Mesothelial cell of epicardium (in vitro differentiated cells): ENCODE data around the gene KLRC2. TPM values are rescaled to one million over a fixed set of nuclear protein-coding genes. Genes with fewer than 3 reads are reported as not detected.
"Not testable (repeated sequence)": the region's sequence is repeated elsewhere in the genome, so short reads cannot be mapped to it uniquely, and the experiment has no call there.

Source experiments
- DNase-seq, 2 experiments: peaks; one replicate each; pipeline ENCODE4 v3.0.0; 2021; ENCODE audit warnings: low spot score in 2 of 2; ENCODE audit not compliant: unreplicated experiment in 2 of 2
- H3K27ac Mint-ChIP-seq: 2 replicates; pipeline ENCODE4 v1.8.0; 2021; ENCODE audit warnings: mixed read lengths
- H3K27me3 Mint-ChIP-seq: 2 replicates; pipeline ENCODE4 v1.8.0; 2021; ENCODE audit warnings: low read depth, mixed read lengths
- H3K36me3 Mint-ChIP-seq: 2 replicates; pipeline ENCODE4 v1.8.0; 2021; ENCODE audit warnings: mixed read lengths
- H3K4me1 Mint-ChIP-seq: 2 replicates; pipeline ENCODE4 v1.8.0; 2021; ENCODE audit warnings: mixed read lengths
- H3K4me3 Mint-ChIP-seq: 2 replicates; pipeline ENCODE4 v1.8.0; 2021; ENCODE audit warnings: mild to moderate bottlenecking, moderate library complexity, mixed read lengths
- H3K9me3 Mint-ChIP-seq: 2 replicates; pipeline ENCODE4 v1.8.0; 2021; ENCODE audit warnings: mixed read lengths
- total RNA-seq: library from RNA; stranded (reverse); gene quantifications from 3 replicates; pipeline ENCODE4 v1.2.1, GENCODE V29; 2021
- TF ChIP-seq, protein P1 (sequence below): fragments of 200-600 bp; sonication (generic); IDR thresholded peaks from one replicate; pipeline ENCODE4 v1.5.0; 2021; ENCODE audit warnings: antibody characterized with exemption; ENCODE audit not compliant: unreplicated experiment

KLRC2 gene
- total RNA-seq, 1 donor from 2014 or later = not detected

DNA sequence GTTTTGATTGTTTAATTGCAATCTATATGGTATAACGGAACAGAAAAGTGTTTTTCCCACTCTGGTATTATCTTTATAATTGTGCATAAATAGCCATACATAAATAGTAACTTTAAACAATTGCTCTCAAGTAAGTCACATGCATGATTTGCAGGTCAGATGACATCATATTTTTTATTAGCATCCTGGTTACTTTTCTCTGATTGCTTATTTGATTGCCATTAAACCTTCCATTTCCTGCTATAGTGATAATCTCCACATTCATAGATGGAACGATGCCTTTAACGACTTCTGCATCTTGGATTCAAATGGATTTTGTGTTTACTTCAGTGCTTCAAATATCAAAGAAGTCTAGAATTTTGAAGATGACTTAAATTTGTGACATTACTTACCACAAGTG lies 42.5 kb downstream of the KLRC2 start:
- no peaks in the 10 kb centered on the region for H3K9me3 Mint-ChIP-seq
- H3K4me1 Mint-ChIP-seq = peaks cover 19% of the 10 kb centered on the region
- H3K27ac Mint-ChIP-seq = no peak overlapping the region
- no peak overlapping the region for H3K4me3 Mint-ChIP-seq
- H3K27me3 Mint-ChIP-seq = no peaks in the 10 kb centered on the region
- TF ChIP-seq, protein P1, sequence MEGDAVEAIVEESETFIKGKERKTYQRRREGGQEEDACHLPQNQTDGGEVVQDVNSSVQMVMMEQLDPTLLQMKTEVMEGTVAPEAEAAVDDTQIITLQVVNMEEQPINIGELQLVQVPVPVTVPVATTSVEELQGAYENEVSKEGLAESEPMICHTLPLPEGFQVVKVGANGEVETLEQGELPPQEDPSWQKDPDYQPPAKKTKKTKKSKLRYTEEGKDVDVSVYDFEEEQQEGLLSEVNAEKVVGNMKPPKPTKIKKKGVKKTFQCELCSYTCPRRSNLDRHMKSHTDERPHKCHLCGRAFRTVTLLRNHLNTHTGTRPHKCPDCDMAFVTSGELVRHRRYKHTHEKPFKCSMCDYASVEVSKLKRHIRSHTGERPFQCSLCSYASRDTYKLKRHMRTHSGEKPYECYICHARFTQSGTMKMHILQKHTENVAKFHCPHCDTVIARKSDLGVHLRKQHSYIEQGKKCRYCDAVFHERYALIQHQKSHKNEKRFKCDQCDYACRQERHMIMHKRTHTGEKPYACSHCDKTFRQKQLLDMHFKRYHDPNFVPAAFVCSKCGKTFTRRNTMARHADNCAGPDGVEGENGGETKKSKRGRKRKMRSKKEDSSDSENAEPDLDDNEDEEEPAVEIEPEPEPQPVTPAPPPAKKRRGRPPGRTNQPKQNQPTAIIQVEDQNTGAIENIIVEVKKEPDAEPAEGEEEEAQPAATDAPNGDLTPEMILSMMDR = no peak
- DNase-seq = no peak
- no peaks in the 10 kb centered on the region for H3K36me3 Mint-ChIP-seq

DNA sequence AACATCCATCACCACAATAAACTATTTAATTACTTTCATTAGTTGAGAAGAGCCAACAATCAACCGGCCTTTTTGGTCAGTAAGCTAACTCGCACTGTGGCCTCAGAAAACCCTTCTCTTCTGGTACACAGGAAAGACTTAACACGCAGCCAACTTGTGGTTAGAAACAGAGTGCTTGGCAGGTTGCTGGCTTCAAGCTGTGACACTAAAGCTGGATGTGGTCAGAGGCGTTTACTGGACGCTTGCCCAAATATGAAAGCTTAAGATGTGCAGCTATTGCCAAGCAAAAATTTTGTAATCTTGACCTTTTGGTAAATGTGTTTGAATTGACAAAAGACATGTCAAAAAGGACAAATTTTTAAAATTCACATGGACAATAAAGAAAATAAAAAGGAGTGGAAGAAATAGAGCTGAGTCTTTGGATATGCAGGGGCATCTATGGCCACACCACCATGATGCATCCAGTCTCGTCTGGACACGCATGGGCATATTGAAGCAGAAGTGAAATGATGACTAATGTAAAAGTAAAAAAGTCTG lies 43.3 kb downstream of the KLRC2 start:
- no peak overlapping the region for H3K27ac Mint-ChIP-seq
- H3K27me3 Mint-ChIP-seq = no peaks in the 10 kb centered on the region
- no peak for DNase-seq
- no peaks in the 10 kb centered on the region for H3K9me3 Mint-ChIP-seq
- no peak overlapping the region for H3K4me3 Mint-ChIP-seq
- peaks cover 19% of the 10 kb centered on the region for H3K4me1 Mint-ChIP-seq
- TF ChIP-seq, protein P1 = no peak
- no peaks in the 10 kb centered on the region for H3K36me3 Mint-ChIP-seq

DNA sequence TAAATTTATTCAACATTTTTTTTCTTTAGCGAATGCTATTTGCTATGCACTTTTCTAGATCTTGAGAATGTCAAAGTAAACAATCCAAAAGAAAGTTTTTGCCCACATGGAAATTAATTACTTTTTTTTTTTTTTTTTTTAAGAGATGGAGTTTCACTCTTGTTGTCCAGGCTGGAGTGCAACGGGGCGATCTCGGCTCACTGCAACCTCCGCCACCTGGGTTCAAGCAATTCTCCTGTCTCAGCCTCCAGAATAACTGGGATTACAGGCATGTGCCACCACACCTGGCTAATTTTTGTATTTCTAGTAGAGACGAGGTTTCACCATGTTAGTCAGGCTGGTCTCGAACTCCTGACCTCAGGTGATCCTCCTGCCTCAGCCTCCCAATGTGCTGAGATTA lies 44.8 kb downstream of the KLRC2 start:
- not testable (repeated sequence) for H3K9me3 Mint-ChIP-seq, H3K27ac Mint-ChIP-seq, H3K4me3 Mint-ChIP-seq, H3K36me3 Mint-ChIP-seq, H3K27me3 Mint-ChIP-seq, DNase-seq
- H3K4me1 Mint-ChIP-seq = peaks cover 19% of the 10 kb centered on the region

DNA sequence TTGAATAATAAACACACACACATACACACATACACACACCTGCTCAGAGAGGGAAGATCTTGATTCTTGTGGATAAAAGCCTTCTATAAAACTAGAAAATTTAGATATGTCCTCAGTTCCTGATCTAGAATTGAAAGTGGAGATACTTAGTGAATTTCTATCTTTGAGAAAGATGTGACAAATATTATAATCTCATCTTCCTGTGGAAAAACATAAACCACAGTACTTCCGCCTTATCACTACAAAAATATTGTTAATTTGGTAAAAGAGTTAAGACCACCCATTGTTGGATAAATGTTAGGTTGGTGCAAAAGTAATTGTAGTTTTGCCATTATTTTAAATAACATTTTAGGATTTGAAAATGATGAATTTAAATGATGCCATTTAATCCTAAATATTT lies 45.9 kb downstream of the KLRC2 start, which contains the start of gene KLRK1:
Gene KLRK1, minus strand, starts transcription at position 138 of the 400 bp plus-strand sequence. CDS start 1,231 bp downstream, outside the sequence.
- DNase-seq = no peak
- Mint-ChIP-seq H3K27ac (no peak within 1 kb of the TSS), H3K9me3 (peaks cover 2% of the 10 kb centered on the region), H3K36me3 (no peaks in the 10 kb centered on the region), H3K4me3 (no peak within 1 kb of the TSS), H3K27me3 (no peaks in the 10 kb centered on the region), H3K4me1 (peaks cover 9% of the 10 kb centered on the region)
- TF ChIP-seq, protein P1 = no peak

DNA sequence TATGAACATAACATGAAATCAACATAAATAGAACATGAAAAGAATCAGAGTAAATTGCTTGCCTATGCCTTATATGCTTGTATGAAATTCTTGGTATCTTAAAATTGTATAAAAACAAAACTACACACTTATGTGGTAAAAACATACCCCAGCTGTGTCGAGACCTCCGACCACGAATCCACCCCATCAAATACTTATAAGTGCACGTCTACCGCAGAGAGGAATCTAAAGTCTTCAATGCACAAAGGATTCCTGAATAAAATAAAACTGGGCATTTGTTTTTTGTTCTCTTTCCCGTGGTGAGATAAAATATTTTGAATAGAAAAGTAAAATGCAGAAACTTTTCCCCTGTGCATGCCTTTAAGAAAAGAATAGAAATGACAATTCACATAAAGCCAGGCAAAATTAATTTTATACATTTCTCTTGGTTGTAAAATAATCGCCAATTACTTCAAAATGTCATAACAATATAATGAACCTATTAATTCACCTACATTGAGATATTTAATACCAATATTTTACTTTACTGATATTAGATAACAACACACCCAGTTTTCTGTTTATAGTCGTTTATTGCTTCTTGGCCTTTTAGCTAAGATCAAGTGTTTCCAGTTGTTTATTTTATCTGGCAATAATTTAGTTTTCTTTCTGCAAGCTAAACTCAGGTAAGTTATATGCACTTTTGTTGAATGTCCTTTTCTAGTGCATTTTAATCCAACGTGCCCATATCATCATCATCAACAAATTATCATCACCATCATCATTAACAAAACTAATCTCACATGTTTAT lies 47.0 kb downstream of the KLRC2 start:
- peaks cover 8% of the 10 kb centered on the region for H3K36me3 Mint-ChIP-seq
- peaks cover 12% of the 10 kb centered on the region for H3K9me3 Mint-ChIP-seq
- no peak overlapping the region for H3K4me3 Mint-ChIP-seq
- DNase-seq = no peak
- H3K27ac Mint-ChIP-seq = no peak overlapping the region
- no peaks in the 10 kb centered on the region for H3K27me3 Mint-ChIP-seq
- TF ChIP-seq, protein P1 = no peak
- H3K4me1 Mint-ChIP-seq = no peaks in the 10 kb centered on the region

DNA sequence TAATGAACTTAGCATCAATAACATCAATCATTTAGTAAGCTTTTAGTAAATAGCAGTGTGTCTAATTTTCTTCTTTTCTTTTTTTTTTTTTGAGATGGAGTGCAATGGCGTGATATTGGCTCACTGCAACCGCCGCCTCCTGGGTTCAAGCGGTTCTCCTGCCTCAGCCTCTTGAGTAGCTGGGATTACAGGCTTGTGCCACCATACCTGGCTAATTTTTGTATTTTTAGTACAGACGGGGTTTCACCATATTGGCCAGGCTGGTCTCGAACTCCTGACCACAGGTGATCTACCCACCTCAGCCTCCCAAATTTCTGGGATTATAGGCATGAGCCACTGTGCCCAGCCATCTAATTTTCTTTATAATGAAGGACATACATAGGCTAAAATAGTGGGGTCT lies 48.3 kb downstream of the KLRC2 start:
- H3K4me1 Mint-ChIP-seq, H3K27ac Mint-ChIP-seq, H3K27me3 Mint-ChIP-seq, H3K4me3 Mint-ChIP-seq, DNase-seq: not testable (repeated sequence)
- peaks cover 24% of the 10 kb centered on the region for H3K9me3 Mint-ChIP-seq
- H3K36me3 Mint-ChIP-seq = peaks cover 18% of the 10 kb centered on the region
